GM19240 (cell line): ENCODE data around the gene ZNF33B.
"Not testable (repeated sequence)": the region's sequence is repeated elsewhere in the genome, so short reads cannot be mapped to it uniquely, and the experiment has no call there.

Source experiments
- DNase-seq: peaks from one replicate; pipeline ENCODE4 v3.0.0; 2011; ENCODE audit warnings: low spot score; ENCODE audit not compliant: insufficient read length

ZNF33B gene

GRCh38 chr10:42638055-42638820 lies at the start of gene ZNF33B:
TSS of gene ZNF33B (minus strand) at chr10:42638570. CDS start at chr10:42636928, 1,642 bp downstream.
- DNase-seq: peak; percentile 73

- no peak for DNase-seq
These were observed 46.1 kb upstream of the ZNF33B start for GRCh38 chr10:42684517-42684916.

DNA sequence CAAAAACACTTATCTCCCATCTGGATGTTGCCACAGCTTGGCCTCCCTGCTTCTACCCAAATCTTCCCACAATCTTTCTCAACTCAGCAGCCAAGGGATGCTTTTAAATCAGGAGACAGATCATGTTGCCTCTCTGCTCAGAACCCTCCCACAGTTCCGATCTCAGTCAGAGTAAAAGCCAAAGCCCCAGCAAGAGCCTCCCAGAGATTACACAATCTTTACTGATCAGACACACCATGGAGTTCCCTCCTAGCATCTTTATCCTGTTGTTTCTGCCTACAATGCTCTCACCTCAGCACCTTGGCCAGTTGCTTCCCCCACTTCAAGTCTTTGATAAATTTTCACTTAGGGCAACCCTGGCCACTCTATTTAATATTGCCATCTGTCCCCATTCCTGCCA lies 41.9 kb upstream of the ZNF33B start:
- no peak for DNase-seq

DNA sequence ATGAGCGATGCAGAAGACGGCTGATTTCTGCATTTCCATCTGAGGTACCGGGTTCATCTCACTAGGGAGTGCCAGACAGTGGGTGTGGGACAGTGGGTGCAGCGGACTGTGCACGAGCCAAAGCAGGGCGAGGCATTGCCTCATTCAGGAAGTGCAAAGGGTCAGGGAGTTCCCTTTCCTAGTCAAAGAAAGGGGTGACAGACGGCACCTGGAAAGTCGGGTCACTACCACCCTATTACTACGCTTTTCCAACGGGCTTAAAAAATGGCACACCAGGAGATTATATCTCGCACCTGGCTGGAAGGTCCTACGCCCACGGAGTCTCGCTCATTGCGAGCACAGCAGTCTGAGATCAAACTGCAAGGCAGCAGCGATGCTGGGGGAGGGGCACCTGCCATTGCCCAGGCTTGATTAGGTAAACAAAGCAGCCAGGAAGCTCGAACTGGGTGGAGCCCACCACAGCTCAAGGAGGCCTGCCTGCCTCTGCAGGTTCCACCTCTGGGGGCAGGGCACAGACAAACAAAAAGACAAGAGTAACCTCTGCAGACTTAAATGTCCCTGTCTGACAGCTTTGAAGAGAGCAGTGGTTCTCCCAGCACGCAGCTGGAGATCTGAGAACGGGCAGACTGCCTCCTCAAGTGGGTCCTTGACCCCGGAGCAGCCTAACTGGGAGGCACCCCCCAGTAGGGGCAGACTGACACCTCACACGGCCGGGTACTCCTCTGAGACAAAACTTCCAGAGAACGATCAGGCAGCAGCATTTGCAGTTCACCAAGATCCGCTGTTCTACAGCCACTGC lies 27.0 kb upstream of the ZNF33B start:
- not testable (repeated sequence) for DNase-seq

DNA sequence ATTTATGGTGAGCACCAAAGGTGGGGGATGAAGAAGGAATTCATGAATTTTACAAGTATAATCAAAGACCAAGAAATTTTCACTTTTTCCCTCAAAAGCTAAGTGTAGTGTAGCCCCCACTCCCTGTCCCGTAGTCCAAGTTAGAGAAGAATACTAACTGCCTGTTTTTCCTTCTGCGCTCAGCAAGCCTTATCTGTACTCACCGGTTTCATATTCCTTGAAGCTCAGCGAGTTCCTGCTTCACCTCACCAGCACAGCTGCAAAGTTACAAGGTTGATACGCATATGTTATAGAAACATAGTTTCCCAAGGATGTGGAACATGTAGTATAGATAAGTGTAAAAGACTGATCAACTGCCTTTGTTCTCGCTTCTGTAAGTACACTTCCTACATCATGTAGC lies 16.0 kb upstream of the ZNF33B start:
- DNase-seq: no peak

DNA sequence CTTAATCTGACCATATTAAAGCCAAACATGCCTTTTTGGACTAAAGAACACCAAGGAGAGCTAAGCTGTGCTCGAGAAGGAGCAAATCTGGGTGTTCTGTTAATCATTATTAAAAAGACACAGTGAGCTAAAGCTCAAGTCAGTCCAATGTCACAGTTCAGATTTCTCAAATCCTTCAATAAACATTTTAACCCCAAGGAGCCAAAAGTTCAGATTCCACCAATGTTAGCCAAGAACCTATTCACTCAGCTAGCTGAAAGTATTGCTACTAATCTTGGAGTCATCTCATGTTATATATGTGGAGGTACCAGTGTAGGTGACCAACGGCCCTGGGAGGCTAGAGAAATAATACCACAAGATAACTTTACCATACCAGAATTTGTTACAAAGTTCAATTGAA lies 14.5 kb upstream of the ZNF33B start:
- no peak for DNase-seq

- DNase-seq: no peak
These were observed 12.0 kb upstream of the ZNF33B start for GRCh38 chr10:42650374-42650773.

DNA sequence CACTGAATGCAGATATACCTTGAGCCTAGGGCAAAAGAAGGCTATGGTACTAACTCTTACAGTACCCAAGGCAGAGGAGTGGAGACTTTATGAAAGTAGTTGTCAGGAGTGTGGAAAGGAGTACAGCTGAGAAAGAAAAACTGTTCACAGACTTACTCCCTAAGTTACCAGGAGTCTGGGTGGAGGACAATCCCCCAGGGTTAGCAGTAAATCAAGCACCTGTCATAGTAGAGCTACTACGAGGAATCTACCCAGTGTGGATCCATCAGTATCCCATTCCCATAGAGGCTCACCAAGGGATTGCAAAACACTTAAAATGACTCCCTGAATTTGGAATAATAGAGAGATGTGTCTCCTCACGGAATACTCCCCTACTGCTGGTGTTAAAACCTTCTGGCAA lies 10.1 kb upstream of the ZNF33B start:
- no peak for DNase-seq

GRCh38 chr10:42646687-42647640 lies 8.6 kb upstream of the ZNF33B start:
- no peak for DNase-seq

DNA sequence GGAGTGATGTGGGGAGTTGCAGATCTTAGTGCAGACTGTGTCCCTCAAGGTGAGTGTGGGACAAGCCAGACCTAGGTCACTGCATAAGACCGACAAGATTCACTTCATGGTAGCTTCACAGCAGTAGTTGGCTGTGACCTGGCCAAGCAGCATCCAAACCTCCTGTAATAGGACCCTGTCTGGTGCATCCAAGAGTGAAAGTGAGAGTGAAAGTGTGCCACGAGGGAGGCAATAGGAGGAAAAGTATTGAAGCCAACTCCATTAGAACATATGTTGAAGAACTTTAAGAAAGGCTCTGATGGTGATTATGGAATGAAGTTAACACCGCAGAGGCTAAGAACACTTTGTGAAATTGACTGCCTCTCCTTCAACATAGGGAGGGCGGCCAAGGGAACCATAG lies 7.8 kb upstream of the ZNF33B start:
- no peak for DNase-seq

GRCh38 chr10:42645516-42645915 lies 7.1 kb upstream of the ZNF33B start:
- no peak for DNase-seq

DNA sequence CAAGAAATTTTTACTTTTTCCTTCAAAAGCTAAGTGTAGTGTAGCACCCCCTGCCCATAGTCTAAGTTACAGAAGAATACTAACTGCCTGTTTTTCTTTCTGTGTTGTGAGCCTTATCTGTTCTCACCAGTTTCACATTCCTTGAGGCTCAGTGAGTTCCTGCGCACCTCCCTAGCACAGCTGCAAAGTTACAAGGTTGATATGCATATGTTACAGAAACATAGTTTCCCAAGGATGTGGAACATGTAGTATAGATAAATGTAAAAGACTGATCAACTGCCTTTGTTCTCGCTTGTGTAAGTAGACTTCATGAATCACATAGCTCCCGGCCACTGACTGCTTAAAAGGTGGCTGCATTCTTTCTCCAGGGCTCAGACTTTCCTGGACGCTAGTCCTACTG lies 6.7 kb upstream of the ZNF33B start:
- DNase-seq: no peak

GRCh38 chr10:42640610-42641229 lies 2.4 kb upstream of the ZNF33B start:
- no peak for DNase-seq

DNA sequence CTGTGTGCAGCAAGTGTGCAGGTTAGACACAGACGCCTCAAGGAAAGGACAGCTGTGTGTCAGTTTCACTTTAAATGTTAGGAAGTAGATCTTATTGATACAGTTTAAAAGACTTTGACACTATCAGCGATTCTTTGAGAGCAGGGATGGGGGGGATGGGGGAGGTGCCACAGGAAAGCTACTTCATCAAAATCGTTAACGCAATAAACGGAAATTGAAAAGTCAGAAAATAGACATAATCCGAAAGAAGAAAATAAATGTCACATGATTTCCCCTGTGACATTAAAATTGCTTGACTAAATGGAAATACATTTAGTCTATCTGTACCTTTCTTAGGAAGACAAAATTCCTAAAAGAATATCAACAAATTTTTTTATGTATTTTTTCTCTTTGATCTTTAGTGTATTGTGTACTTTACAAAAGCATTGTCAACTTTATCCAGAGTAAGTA lies 476 bp upstream of the ZNF33B start:
- DNase-seq: no peak

DNA sequence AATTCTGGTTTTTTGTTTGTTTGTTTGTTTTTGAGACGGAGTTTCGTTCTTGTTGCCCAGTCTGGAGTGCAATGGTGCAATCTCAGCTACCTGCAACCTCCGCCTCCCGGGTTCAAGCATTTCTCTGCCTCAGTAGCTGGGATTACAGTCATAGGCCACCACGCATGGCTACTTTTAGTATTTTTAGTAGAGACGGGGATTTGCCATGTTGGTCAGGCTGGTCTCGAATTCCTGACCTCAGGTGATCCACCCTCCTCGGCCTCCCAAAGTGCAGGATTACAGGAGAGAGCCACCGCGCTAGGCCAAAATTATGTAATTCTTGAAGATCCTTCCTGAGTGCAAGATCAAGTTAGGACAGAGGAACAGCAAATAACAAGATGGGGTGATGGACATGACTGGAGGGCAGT lies 719 bp downstream of the ZNF33B start:
- no peak for DNase-seq

DNA sequence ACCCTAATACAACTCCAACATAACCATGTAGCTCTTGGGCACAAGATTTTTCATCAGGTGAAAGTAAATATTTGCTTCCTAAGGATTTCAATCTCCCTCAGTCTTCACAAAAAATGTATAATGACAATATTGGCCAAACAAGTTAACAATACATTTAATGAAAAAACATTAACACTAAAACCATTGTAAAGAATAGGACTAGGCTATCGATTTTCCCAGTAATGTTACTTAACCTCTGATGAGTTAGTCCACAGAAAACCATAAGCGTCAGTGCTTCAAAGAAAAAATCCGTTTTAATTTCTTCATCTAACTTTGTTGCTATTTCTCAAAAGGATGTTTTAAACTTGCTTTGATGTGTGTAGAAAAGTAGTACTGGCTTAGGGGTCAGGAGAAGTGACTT lies 1.2 kb downstream of the ZNF33B start:
- DNase-seq: no peak

- no peak for DNase-seq
These were observed 3.3 kb downstream of the ZNF33B start for GRCh38 chr10:42635098-42635497.

DNA sequence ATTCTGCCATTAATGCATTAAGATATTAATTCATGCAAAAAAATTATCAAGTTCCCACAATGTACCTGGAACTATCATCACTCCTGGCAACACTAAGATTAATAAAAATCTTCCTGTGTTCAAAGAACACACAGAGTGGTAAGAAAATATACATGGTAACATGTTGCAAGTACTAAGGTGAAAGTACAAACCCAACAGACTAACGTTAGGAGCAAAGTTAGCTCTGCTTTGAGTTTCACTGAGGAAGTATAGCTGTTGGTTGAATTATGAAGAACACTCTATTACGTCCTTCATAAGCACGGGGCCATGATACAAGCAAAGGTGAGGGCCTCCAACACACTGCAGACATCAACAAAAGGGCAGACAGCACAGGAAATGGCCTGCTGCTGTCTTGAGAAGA lies 5.8 kb downstream of the ZNF33B start:
- no peak for DNase-seq

DNA sequence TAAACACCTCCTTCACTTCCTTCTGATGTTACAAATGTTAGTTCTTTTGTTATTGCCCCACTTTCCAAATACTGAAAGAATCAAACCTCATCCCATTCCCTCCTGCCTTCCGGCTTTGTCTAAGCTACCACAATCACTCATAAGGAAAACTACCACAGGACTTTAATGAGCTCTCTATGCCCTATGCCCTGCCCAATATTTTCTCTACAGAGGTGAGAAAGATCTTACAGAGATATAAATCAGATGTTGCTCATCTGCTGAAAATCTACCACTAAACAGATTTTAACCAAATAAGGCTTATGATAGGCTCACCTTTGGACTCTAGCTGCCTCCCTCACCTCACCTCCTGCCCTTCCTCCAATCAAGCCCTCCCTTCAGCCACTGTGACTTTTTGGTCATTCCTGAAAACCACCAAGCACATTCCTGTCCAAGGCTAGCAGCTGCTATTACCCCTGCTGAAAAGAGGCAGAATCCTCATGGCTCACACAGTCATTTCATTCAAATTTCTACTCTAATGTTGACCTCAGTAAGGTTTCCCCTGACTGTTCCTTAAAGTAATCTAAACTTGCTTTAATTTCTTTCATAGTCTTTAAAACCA lies 7.7 kb downstream of the ZNF33B start:
- DNase-seq: no peak

- no peak for DNase-seq
These were observed 14.4 kb downstream of the ZNF33B start for GRCh38 chr10:42623929-42624328.

DNA sequence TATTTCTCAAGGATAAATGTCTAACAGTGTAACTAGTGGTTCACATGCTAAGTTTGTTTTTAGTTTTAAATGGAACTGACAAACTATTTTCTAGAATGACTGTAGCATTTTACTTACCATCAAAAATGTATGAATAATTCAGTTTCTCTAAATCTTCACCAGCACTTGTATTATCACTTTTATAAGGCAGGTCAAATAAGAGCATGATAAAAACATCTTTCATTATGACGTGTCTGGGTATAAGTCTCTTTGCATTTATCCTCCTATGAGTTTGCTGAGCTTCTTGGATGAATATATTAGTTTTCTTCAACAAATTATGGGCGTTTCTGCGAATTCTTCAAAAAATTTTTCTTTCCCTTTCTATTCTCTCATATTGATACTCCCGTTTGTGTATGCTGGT lies 19.9 kb downstream of the ZNF33B start:
- DNase-seq: no peak
